Activated T-cell treated with anti-CD3 and anti-CD28 coated beads, Interleukin-2, amount 50 U/mL, for 72 hours (primary cell): ENCODE measurements around the gene EFTUD2. TPM values are rescaled to one million over a fixed set of nuclear protein-coding genes. Genes with fewer than 3 reads are reported as not detected.

Experiments used
- ATAC-seq, 2 donors: fragments of 150-1000 bp; cut with Tn5 transposase; replicated peaks in 1 of 2; 2 replicates each; pipeline ENCODE4 v1.10.0; 2021; ENCODE audit warnings: moderate library complexity in 2 of 2, mild to moderate bottlenecking in 1 of 2
- DNase-seq, 2 donors: peaks; one replicate each; pipeline ENCODE4 v3.0.0; 2021 to 2022; ENCODE audit warnings: mixed read lengths in 1 of 2
- H3K27ac Mint-ChIP-seq: one replicate; pipeline ENCODE4 v1.8.0; 2022; ENCODE audit warnings: mild to moderate bottlenecking, moderate library complexity, mixed read lengths
- H3K27me3 Mint-ChIP-seq: one replicate; pipeline ENCODE4 v1.8.0; 2022; ENCODE audit warnings: low read depth, mixed read lengths
- H3K36me3 Mint-ChIP-seq, 2 donors: one replicate each; pipeline ENCODE4 v1.8.0; 2022; ENCODE audit warnings: mixed read lengths in 2 of 2, mild to moderate bottlenecking in 1 of 2; ENCODE audit not compliant: insufficient read depth in 2 of 2
- H3K4me1 Mint-ChIP-seq: one replicate; pipeline ENCODE4 v1.8.0; 2022; ENCODE audit warnings: low read depth, mixed read lengths
- H3K4me3 Mint-ChIP-seq, 2 donors: one replicate each; pipeline ENCODE4 v1.8.0; 2022; ENCODE audit warnings: mild to moderate bottlenecking in 2 of 2, mixed read lengths in 2 of 2, moderate library complexity in 2 of 2
- H3K9me3 Mint-ChIP-seq, 2 donors: one replicate each; pipeline ENCODE4 v1.8.0; 2022; ENCODE audit warnings: mixed read lengths in 2 of 2
- total RNA-seq, 2 donors: library from RNA; stranded (reverse); gene quantifications; one replicate each; pipeline ENCODE4 v1.2.3, GENCODE V29; 2022

The EFTUD2 gene
- total RNA-seq, 2 donors from 2014 or later: 123 to 132 TPM

GRCh38 chr17:44932096-44932786 lies 33.0 kb upstream of the EFTUD2 start:
- ATAC-seq: no peak
- H3K9me3 Mint-ChIP-seq: no peaks in the 10 kb centered on the region
- no peak overlapping the region for H3K4me3 Mint-ChIP-seq
- H3K27ac Mint-ChIP-seq: no peak overlapping the region
- no peaks in the 10 kb centered on the region for H3K27me3 Mint-ChIP-seq
- H3K36me3 Mint-ChIP-seq: peaks cover 2 to 21% of the 10 kb centered on the region in 2 donors
- no peaks in the 10 kb centered on the region for H3K4me1 Mint-ChIP-seq
- no peak for DNase-seq

GRCh38 chr17:44931376-44931775 lies 32.1 kb upstream of the EFTUD2 start:
- Mint-ChIP-seq H3K4me1 (no peaks in the 10 kb centered on the region), H3K27me3 (no peaks in the 10 kb centered on the region), H3K9me3 (no peaks in the 10 kb centered on the region), H3K27ac (no peak overlapping the region), H3K4me3 (no peak overlapping the region), H3K36me3 (peaks cover 2 to 21% of the 10 kb centered on the region in 2 donors)
- ATAC-seq (no peak), DNase-seq (no peak)

DNA sequence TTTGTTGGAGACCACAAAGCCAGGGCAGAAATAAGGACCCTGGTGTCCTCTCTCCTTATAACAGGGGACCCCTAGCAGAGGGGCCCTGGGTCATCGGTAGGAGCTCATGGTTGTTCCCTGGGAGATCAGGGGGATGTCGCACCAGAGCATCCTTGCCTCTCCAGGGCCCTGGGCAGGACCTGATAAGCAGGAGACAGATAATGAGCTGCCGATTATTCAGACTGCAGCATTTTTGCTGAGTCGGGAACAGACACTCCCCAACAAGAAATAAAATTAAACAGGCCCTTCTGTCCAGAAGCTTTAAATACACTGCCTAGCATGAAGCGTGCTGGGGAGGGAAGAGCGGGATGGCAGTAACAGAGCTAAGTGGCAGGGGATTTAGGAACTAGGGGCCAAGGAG lies 31.4 kb upstream of the EFTUD2 start:
- Mint-ChIP-seq H3K9me3 (no peaks in the 10 kb centered on the region), H3K4me1 (no peaks in the 10 kb centered on the region), H3K27me3 (no peaks in the 10 kb centered on the region), H3K4me3 (no peak overlapping the region), H3K36me3 (peaks cover 2 to 20% of the 10 kb centered on the region in 2 donors), H3K27ac (no peak overlapping the region)
- no peak for DNase-seq
- ATAC-seq: no peak

DNA sequence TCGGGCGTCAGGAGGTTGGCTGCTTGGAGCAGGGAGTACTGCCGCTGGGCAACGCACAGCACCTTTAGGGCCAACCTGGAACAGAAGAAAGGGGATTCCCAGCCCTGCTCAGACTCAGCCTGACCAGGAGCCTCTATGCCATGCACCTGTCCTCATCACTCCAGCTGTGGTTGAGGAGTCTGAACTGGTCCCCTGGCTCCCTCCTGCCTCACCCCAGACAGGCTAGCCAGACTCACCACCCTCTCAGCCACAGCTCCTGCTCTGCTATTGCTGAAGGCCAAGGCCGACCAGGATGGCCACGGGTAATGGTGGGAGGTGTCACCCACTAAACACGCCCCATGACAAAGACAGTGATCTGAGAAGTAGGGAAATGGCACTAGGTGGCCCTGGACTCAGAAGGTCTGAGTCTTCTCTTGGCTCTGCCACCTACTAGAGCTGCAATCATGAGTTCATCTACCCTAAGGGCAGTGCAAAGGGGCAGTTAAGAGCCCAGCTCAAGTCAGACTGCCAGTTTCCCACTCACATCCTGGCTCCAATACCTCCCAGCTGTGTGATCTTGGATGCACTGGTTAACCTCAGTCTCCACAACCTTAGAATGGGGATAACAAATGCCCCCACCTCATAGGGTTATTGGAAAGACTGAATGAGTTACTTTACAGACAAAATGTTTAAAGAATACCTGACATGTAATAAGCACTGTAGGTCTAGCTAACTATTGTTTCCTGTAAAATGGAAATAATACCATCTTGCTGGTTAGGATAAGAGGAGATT lies 29.9 kb upstream of the EFTUD2 start:
- H3K4me3 Mint-ChIP-seq: no peak overlapping the region
- peak in 1 of 2 donors; percentile 19 for ATAC-seq
- no peaks in the 10 kb centered on the region for H3K4me1 Mint-ChIP-seq
- H3K36me3 Mint-ChIP-seq: peaks cover 2 to 13% of the 10 kb centered on the region in 2 donors
- no peaks in the 10 kb centered on the region for H3K9me3 Mint-ChIP-seq
- no peak overlapping the region for H3K27ac Mint-ChIP-seq
- DNase-seq: no peak
- H3K27me3 Mint-ChIP-seq: no peaks in the 10 kb centered on the region

DNA sequence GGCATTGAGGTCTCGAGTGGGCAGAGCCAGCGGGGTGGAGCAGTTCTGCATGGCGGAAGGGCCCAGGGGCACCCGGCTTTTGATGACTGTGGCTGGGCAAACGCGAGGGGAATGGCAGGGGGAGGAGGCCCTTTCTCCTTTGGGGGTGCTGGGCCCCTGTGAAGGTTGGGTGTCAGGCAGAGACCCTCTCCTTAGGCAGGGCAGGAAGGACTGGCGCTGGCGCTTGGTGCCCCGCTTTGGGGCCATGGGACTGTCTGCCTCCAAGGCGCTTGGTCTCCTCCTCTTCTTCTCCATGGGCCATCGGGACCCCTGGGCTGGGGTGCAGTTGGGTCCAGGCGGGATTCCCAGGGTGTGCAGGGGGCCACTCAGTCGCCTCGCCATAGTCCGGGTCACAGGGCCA lies 28.9 kb upstream of the EFTUD2 start:
- H3K27ac Mint-ChIP-seq: no peak overlapping the region
- H3K4me1 Mint-ChIP-seq: no peaks in the 10 kb centered on the region
- H3K36me3 Mint-ChIP-seq: peaks cover 2 to 13% of the 10 kb centered on the region in 2 donors
- DNase-seq: no peak
- no peak for ATAC-seq
- no peak overlapping the region for H3K4me3 Mint-ChIP-seq
- H3K9me3 Mint-ChIP-seq: no peaks in the 10 kb centered on the region
- no peaks in the 10 kb centered on the region for H3K27me3 Mint-ChIP-seq

DNA sequence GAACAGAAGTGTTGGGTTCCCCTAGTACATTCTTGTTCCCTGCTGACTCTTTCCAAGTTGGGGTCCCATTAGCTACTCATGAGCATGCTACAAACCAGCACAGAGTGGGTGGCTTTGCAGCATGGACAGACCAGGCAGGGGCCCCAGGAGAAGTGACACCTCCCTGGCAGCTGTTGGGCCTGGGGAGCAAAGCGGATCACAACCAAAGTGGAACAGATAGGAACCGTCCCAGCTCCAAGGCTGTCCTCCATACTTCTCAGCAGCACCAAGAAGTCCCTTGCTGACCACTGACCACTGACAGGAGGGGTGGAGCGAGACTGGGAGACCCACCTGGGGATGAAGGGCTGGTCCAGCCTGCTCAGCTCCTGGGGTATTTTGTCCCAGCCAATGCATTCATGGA lies 28.5 kb upstream of the EFTUD2 start:
- Mint-ChIP-seq H3K27ac (no peak overlapping the region), H3K36me3 (peaks cover 2 to 13% of the 10 kb centered on the region in 2 donors), H3K27me3 (no peaks in the 10 kb centered on the region), H3K4me3 (no peak overlapping the region), H3K4me1 (no peaks in the 10 kb centered on the region), H3K9me3 (no peaks in the 10 kb centered on the region)
- DNase-seq: no peak
- ATAC-seq: no peak

DNA sequence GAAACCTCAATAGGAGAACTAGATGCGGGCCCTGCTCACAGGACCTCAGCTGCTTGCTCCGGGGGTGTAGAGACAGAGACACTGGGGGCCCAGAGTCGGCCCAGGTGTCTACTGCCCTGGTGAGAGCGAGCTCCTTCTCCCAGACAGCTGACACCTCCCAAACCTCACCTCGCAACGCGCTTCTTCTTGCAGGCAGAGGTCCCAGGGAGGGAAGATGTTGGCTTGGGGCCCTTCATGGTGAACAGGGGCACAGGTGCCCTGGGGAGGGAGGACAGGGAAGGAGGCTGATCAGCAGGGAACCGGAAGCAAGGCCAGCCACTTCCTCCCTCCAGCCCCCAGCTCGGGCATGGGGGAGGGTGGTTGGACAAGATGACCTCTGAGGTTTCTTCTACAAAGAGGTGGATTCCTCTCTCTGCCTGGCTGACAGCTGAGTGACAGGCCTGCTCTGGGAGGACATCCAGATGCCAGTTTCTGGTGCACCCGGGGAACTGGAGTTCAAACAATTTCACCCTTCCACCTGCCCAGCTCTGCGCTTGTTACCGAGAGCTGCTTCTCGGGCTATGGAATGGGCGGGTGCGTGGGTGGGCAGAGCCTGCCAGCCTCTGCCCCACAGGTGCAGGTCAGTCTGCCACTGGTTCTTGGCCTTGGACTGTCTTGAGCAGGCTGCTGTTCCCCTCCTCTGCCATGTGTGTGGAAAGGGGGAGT lies 27.7 kb upstream of the EFTUD2 start:
- ATAC-seq (no peak), DNase-seq (no peak)
- Mint-ChIP-seq H3K36me3 (peaks cover 2 to 13% of the 10 kb centered on the region in 2 donors), H3K27ac (no peak overlapping the region), H3K27me3 (no peaks in the 10 kb centered on the region), H3K4me1 (no peaks in the 10 kb centered on the region), H3K4me3 (no peak overlapping the region), H3K9me3 (no peaks in the 10 kb centered on the region)

GRCh38 chr17:44925731-44926697 lies 26.8 kb upstream of the EFTUD2 start:
- no peak overlapping the region for H3K4me3 Mint-ChIP-seq
- H3K27me3 Mint-ChIP-seq: peaks cover 7% of the 10 kb centered on the region
- DNase-seq: no peak

GRCh38 chr17:44924107-44924544 lies 24.9 kb upstream of the EFTUD2 start:
- no peak for ATAC-seq
- Mint-ChIP-seq H3K4me1 (peaks cover 11% of the 10 kb centered on the region), H3K9me3 (no peaks in the 10 kb centered on the region), H3K4me3 (no peak overlapping the region), H3K27ac (no peak overlapping the region), H3K27me3 (peaks cover 16% of the 10 kb centered on the region), H3K36me3 (peaks cover 0 to 2% of the 10 kb centered on the region in 2 donors)
- DNase-seq: no peak

More at GRCh38 chr17:44925731-44926697, 26.8 kb upstream of the EFTUD2 start:
- no peak overlapping the region for H3K27ac Mint-ChIP-seq
- H3K4me1 Mint-ChIP-seq: no peaks in the 10 kb centered on the region
- H3K9me3 Mint-ChIP-seq: no peaks in the 10 kb centered on the region
- H3K36me3 Mint-ChIP-seq: peaks cover 2 to 11% of the 10 kb centered on the region in 2 donors
- no peak for ATAC-seq

- Mint-ChIP-seq H3K27ac (no peak overlapping the region), H3K4me1 (peaks cover 11% of the 10 kb centered on the region), H3K27me3 (peaks cover 16% of the 10 kb centered on the region), H3K36me3 (peaks cover 0 to 2% of the 10 kb centered on the region in 2 donors), H3K9me3 (no peaks in the 10 kb centered on the region), H3K4me3 (no peak overlapping the region)
- DNase-seq: no peak
- no peak for ATAC-seq
These were observed 23.7 kb upstream of the EFTUD2 start for GRCh38 chr17:44922746-44923470.

GRCh38 chr17:44922136-44922535 lies 22.9 kb upstream of the EFTUD2 start:
- no peak for DNase-seq
- Mint-ChIP-seq H3K27me3 (peaks cover 16% of the 10 kb centered on the region), H3K4me3 (no peak overlapping the region), H3K36me3 (peaks cover 0 to 2% of the 10 kb centered on the region in 2 donors), H3K27ac (no peak overlapping the region), H3K4me1 (peaks cover 11% of the 10 kb centered on the region), H3K9me3 (no peaks in the 10 kb centered on the region)
- no peak for ATAC-seq
